ENCODE data around the gene RAB11FIP2.

- TF ChIP-seq, protein P1, sequence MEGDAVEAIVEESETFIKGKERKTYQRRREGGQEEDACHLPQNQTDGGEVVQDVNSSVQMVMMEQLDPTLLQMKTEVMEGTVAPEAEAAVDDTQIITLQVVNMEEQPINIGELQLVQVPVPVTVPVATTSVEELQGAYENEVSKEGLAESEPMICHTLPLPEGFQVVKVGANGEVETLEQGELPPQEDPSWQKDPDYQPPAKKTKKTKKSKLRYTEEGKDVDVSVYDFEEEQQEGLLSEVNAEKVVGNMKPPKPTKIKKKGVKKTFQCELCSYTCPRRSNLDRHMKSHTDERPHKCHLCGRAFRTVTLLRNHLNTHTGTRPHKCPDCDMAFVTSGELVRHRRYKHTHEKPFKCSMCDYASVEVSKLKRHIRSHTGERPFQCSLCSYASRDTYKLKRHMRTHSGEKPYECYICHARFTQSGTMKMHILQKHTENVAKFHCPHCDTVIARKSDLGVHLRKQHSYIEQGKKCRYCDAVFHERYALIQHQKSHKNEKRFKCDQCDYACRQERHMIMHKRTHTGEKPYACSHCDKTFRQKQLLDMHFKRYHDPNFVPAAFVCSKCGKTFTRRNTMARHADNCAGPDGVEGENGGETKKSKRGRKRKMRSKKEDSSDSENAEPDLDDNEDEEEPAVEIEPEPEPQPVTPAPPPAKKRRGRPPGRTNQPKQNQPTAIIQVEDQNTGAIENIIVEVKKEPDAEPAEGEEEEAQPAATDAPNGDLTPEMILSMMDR (IDR thresholded peaks at IDR 0.05) = no peak
- TF ChIP-seq POLR2A (IDR thresholded peaks at IDR 0.05) = no peak
Measured at GRCh38 chr10:118028619-118029018, 18.1 kb downstream of the RAB11FIP2 start.

All from breast epithelium (tissue), 3 donors.